ENCODE measurements around the gene IQGAP2.
"Not testable (repeated sequence)": the region's sequence is repeated elsewhere in the genome, so short reads cannot be mapped to it uniquely, and the experiment has no call there.

Gene IQGAP2

DNA sequence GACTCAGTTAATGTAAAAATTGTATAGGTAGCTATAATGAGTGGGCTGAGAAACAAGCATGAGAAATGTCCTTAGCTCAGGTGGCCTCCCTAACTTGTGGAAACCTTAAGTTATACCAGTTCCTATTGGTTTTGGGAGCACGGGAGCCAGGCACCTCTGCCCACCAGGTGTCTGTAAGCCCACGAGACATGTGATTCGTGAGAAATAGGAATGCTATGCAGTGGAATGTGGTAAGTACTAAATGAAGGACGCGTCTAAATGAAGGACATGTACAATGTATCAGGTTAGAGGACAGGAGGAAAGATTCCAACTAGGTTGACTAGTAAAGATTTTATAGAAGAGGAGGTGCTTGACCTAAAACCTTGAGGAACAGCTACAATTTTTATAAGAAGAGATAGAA lies 266.2 kb downstream of the IQGAP2 start:
- DNase-seq: no peak

DNA sequence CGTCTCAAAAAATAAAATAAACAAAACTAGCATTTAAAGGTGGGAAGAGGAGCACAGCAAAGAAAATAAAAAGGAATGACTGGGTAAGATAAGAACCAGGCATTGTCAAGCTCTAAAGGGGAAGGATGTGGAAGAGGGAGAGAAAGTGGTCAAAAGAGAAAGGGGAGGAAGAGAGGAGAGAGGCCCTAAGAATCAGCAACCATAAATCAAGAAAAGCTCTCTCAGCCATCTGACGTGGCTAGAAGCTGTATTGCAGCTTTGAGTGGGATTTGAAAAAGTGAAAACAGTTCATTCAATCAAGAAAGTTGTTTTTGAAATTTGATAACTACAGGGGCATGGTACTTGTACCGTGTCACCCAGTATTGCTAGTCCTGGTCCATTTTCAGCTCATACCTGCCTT lies 267.4 kb downstream of the IQGAP2 start:
- DNase-seq: no peak

DNA sequence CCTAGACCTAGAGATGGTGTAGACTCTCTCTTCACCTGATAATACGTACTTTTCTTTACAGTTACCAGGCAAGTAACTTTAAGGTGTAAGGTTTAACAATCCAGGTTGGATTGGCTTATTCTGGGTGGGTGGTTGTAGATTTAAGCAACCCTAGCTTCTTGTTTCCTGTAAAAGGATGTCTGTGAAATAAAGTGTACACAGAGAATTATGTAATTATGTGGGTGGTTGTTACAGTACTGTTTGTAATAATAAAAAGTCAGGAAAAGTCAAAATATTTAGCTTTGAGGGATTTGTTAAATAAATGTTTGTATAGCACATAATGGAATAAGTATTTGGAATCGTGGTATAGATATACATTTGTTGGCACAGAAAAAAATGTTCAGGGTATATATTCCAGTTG lies 269.2 kb downstream of the IQGAP2 start:
- no peak for DNase-seq

DNA sequence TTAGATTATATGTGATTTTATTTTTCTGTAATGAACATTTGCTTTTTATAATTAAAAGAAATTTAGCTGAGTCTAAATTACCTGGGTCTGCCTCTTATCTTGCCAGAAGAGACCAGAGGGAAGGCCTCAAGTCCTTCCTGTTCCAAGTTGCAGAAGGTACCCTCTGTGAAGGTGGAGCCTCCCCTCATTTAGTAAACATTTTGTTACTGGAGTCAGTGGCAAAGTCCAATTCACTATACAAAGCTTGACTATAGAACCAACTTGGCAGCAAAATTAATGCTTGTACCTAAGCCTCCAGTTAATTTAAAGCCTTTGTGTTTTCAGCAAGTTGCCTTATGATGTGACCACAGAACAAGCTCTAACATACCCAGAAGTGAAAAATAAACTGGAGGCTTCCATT lies 270.0 kb downstream of the IQGAP2 start:
- DNase-seq: no peak

DNA sequence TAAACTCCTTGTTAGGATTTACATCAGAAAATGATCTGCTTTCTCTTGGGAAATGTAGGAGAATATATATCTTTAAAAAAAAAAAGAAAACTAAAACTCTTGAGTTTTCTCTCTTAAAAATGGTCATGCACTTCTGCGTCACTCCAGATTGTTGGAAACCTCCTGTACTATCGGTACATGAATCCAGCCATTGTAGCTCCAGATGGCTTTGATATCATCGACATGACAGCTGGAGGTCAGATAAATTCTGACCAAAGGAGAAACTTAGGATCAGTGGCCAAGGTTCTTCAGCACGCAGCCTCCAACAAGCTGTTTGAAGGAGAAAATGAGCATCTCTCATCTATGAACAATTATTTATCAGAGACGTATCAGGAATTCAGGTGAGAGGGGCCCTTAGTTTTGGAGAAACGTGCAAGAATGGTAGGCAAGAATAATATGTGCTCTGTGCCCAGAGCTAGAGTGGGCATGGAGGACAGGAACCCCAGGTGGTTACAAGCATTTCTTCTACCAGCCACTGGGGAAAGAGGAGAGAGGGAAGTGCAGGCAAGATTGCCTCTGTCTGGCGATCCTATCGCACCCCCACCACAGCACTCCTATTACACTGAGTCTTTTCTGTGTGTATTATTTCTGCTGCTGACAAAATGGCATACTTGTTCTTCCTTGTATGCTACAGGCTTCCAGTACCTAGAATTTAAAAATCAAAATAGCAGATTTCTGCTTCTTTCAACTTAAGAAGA lies 271.4 kb downstream of the IQGAP2 start:
- no peak for DNase-seq

DNA sequence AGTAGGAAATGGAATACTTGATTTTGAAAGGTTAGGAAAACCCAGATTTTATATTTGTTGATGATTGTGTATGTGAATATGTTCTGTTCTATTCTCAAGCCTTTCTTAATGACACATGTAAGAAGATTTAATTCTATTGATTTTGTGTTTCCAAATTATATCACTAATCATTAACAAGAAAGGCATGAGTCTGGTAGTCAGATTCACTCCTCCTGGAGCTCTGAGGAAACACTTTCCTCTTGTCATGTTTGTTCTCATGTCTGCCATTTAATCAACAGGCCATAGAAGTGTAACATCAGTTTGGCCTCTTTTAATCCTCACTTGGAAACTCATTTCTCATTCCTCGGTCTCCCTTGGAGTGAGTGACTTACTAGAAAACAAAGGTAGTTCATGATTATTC lies 272.3 kb downstream of the IQGAP2 start:
- no peak for DNase-seq

DNA sequence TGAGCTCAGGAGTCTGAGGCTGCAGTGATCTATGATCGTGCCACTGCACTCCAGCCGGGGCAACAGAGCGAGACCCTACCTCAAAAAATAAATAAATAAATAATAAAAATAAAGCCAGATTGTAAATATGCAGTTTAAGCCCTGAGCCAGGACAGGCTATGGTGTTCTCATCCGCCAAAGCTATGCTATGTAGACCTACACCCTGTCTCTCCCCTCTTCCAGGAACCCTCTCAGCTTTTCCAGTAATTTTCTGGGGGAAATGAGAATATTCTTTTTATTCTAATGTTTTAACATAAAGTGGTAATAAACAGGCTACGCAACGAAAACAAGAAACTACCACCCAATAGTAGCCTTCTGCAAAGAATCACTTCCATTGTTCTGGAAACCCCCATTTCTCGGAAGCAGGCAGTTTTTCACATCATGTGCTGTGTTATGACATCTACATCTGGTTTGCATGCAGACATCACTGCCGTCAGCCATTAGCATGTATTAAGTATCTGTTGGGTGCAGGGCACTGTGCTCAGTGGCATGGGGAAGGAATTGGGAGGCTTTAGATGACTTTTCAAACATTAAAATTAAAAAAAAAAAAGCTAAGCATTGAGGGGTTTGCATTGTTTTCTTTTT lies 274.9 kb downstream of the IQGAP2 start:
- DNase-seq: no peak

DNA sequence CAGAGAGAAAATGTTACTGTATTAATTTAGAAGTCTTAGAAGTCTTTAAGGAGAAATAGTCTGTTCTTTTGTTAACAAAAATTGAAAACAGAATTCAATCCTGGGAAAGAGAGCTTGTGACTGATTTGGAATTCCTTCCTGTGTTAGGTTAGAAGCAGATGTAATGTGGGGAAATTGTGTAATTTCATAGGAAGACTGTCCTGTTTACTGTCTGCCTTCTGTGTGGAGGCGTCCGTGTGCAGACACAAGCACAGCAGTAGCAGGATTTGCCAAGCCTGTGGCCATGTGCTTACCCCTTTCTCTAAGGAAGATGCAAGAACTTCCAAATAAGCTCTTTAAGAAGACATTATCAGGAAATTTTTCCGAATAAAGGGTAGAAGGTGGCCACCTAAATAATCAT lies 276.1 kb downstream of the IQGAP2 start:
- DNase-seq: no peak

DNA sequence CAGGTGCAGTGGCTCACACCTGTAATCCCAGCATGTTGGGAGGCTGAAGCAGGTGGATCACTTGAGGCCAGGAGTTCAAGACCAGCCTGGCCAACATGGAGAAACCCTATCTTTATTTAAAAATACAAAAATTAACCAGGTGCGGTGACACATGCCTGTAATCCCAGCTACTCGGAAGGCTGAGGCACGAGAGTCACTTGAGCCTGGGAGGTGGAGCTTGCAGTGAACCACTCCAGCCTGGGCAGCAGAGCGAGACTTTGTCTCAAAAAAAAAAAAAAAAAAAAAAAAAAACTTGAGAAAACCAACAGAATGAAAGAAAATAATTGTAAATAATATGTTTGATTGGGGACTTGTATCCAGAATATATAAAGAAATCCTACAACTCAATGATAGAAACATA lies 277.7 kb downstream of the IQGAP2 start:
- DNase-seq: not testable (repeated sequence)

DNA sequence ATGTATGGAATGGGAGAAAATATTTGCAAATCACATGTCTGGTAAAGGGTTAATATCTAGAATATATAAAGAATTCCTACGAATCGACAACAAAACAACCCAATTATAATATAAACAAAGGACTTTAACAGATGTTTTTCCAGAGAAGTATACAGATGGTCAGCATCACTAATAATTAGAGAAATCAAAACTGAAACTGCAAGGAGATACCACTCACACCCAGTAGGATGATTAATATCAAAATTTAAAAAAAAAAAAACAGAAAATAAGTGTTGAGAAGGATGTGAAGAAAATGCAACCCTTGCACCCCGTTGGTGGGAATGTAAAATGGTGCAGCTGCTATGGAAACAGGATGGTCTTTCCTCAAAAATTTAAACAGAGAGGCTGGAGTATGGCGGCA lies 278.2 kb downstream of the IQGAP2 start:
- no peak for DNase-seq

DNA sequence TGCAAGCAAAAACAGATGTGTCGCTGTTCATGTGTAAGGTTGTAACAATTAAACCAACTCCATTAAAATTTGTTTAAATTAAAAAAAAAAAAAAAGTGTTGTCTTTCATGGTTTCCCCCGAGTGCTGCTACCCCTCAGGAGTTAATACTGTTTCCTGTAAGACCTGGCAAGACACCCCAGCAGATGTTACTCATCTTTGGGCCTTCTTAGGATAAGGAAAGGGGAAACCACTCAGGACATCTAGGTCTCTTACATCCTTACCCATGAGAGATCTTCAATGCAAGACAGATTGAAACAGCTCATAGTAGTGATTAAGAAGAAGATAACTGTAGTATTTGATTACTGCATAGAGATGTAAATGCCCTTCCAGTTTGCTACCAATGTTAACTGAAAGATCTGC lies 279.3 kb downstream of the IQGAP2 start:
- DNase-seq: no peak

DNA sequence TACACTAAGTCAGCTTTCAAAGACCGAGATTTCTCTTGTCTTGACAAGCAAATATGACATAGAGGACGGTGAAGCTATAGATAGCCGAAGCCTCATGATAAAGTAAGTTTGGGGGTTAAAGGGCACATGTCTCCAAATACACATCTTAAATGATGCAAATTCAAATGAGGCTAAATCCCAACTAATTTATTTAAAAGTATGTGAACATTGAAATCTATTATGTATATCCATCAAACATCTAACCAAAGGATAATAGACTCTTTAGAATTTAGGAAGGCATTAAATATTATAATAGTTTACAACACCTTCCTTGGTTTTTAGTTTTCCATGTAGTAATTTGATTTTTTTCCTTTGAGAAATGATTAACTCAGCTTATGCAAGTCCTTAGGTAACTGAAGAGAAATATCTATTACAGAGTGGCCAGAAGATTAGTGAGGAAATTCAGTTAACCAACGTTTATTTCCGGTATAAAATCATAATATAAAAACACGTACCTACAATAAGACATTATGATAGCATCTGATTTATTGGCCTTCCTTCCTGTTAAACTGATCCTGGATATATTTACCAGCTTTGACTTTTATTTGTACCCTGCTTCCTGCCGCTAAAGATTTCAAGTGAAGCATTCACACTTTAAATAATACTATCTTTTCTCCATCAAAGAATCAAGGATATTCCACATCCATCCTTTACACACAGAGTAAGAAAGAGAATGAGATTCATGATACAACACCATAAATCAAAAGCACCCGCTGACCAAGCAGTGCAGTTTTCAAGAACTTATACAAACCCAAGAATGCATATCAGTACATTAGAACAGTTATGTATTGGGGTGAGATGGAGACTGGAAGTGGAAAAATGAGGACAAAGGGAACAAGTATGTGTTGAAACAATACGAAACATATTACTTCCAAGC lies 281.0 kb downstream of the IQGAP2 start:
- no peak for DNase-seq

DNA sequence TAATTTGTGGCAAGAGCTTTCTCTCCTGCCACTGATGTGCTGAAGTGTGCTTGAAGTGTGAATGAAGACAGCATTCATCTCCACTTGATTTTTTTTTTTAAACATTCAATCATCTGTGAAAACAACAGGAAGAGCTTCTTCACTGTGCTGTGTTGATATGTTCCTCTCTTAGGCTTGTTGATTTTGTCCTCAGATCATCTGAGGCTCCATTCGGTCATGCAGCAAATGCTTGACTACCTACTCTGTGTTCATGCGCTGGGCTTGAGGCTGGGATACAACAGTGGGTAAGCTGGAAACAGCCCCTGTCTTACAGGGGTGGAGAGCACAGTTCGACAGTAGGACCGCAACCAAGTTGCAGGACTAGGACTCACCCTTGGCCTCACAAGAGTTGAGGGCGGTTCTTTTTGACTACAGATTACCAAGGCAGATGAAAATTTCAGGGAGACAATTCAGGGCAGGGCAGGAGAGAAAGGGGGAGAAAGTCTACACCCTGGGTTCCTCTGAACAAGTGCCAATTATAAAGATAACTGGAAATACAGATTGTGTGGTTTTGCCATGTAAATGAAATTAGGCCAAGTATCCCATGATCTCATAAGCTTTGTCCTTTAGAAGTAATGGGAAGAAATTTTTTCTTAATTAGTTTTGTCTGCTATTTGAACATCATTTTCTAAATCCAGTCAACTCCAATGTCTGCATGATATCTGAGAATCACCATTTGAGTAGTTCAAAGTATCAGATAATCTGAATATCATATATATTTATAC lies 281.9 kb downstream of the IQGAP2 start:
- DNase-seq: no peak

DNA sequence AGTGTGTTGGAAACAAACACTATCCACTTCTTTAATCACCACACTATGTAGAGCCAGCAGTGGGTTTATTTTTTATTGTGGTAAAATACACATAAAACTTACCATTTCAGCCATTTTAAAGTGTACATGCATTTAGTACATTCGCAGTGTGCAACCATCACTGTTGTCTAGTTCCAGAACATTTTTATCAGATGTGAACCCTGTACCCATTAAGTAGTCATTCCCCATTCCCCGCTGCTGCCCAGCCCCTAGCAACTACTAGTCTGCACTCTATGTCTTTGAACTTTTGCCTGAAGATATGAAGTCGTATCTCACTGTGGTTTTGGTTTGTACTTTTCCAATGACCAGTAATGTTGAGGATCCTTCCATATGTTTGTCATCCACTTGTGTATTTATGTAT lies 282.6 kb downstream of the IQGAP2 start:
- DNase-seq: no peak

DNA sequence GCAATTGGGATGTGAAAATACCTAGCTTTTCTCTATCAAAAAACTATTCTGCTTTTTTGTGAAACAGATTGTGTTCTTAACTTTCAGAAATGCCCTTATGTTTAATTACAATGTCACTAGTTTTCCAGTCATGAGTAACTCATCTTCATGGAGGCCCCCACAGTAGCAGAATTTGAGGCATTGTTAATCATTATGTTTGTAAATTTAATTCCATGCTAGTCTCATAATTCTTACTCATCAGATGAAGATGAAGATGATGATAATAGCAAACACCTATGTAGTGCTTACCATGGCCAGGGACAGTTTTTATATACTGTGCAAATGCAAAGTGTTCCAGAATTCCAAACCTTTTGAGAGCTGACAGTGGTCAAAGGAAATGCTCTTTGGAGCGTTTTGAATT lies 285.1 kb downstream of the IQGAP2 start:
- no peak for DNase-seq

DNA sequence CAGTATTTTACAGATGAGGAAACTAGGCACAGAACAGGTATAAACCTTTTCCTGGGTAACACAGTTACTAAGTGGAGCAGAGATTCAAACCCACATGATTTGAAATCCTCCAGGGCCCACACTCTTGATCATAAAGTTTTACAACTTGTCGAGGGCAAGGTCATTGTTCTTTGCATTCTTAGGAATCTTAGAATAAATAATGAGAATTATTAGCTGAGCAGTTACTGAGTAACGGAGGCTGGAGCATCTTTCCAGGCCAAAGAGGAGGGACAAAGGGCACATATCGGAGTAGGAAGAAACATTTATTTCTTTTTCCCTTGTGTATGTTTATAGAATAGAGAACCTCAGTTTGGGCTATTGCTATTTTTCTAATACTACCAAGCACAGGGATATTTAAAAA lies 285.8 kb downstream of the IQGAP2 start:
- no peak for DNase-seq

DNA sequence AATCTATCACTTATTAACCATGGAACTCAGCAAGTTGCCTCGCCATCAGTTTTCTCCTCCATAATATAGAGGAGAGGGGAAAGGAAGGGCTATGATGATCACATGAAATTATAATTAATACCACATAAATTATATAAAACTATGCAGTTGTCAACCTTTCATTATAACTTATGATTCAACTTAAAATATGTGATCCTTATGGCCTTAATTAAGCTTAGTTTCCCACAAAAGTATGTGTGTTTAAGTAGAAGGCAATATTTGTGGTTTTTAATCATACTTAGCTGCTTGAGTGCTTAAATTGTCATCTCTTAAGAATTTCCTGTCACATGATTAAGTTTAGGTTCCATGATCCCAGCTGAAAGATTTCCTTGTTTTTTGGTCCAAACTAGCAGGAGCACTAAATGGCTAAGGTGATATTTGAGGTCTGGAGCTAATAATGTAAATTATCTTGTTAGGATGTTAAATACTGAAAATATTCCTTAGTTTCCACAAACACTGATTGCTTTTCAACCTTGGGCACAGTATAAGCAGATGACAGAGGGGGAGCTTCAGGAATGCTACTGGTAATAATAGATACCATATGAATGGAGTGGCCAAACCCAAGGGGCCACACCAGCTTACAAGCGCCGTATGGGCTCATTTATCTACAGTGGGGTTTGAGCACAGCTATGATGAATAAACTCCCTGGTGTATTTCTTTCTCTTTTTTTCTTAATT lies 286.4 kb downstream of the IQGAP2 start:
- no peak for DNase-seq

DNA sequence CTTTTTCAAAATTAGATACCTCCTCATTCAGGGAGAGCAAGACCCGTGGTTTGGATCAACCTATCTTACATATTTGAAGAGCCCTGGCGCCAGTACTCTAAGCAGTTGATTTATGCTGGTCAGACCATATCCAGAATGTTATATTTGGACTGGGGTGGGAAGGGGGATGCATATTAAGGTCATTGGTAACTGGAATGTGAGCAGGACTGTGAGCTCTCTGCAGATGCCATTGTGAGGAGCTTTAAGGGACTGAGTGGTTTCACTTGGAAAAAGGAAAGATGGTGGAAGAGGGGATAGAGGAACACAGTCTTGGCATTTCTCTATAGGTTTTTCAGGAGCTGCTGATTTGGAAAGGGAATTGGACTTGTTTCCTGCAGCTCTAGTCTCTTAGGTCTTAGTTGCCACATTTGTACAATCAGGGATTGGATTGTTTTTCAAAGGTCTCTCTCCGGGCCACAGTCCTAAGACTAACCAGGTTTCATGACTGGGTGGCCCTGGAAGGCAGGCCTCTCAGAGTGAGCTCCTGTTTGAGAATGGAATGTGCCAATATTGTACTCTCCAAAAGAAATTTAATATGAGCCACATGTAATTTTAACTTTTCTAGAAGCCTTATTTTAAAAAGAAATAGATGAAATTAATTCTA lies 287.1 kb downstream of the IQGAP2 start:
- DNase-seq: no peak

DNA sequence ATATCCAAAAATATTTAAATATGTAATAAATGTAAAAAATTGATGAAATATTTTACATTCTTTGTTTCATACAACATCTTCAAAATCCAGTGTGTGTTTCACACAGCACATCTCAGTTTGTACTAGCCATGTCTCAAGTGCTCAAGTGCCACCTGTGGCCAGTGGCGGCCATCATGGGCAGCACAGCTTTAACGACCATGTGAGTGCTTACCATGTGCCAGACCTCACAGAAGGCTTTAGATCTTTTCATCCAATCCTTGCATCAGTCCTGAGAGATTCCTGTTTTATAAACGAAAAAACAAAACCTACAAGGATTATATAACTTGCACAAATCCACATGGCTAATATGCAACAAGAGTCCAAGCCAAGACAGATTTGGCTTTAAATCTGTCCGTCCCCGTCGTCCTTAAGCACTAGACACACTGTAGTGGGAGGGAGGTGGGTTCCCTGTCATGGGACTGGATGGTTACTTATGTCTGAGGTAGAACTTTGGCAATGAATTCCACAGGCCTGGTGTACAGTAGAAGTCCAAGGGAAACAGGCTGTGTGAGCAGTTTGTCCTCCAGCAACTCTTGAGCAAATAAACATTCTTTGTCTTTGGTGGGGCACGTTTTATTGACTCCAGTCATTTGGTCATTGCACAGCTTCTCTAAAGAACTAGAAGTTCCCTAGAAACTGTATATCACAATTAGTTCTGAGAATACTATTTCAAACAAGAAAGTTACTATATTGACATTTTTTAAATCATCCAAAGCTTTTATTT lies 287.8 kb downstream of the IQGAP2 start:
- DNase-seq: no peak

DNA sequence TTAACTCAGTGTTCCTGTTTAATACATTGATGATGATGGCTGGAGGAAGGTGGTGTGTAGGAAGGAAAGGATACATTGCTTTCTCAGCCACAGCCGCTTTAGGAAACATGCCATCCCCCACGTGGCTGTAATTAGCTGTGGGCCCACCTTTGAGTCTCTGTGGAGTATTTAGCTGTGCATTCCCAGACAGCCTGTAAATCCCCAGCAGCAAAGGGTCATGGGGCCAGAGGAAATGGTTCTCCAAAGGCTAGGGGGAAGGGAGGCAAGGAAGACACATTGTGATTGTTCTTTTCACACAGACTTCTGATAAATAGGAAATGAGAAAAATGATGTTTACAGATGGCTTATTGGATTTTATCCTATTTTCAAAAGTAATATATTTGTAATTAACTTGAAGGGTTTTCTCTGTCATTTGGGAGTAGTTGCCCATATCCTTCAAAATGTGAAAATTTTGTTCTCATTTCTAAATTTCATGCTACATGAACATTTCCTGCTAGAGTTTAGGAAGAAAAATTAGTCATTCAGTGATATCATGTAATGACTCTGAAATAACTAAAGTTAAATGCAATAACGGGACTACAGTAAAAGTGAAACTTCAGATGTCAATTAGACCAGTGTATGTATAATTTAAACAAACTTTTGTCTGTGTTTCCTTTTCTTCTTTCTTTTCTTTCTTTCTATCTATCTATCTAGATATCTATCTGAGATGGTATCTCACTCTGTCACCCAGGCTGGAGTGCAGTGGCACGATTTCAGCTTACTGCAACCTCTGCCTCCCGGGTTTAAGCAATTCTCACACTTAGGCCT lies 288.6 kb downstream of the IQGAP2 start:
- DNase-seq: no peak

DNA sequence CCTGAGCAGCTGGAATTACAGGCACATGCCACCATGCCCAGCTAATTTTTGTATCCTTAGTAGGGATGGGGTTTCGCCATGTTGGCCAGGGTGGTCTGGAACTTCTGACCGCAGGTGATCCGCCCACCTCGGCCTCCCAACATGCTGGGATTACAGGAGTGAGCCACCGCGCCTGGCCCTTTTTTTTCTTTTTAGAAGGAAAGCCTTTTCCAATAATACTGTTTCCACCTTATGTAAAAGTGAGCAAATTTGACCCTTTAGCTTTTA lies 289.1 kb downstream of the IQGAP2 start:
- no peak for DNase-seq
